AG08396 (cell line): ENCODE measurements around the gene OR51I2.

Experiments used
- DNase-seq: peaks from one replicate; pipeline ENCODE4 v3.0.0; 2012; ENCODE audit warnings: low spot score, mixed read lengths

OR51I2 gene

DNA sequence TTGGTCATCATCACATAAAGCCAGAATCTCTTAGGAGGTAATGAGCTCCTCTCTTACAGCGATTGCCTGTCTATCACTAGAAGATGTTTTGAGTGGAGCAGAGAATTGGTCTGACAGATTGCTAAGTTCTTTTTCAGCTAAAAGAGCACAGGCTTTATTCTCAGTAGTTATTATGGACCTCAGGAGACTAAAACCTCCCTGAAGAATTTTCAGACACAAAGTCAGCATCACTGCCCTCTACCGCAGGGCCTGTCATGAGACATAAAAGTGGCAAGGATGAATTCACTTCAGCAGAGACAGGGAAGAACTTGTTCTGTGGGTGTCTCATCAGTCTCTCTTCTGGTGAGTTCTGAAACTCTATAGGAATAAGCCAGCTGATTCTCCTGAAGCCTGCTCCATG is at the start of gene OR51I2:
Gene OR51I2 (plus strand): TSS at position 301 of the 400 bp plus-strand sequence. CDS start 4,166 bp downstream, outside the sequence.
- DNase-seq = no peak

DNA sequence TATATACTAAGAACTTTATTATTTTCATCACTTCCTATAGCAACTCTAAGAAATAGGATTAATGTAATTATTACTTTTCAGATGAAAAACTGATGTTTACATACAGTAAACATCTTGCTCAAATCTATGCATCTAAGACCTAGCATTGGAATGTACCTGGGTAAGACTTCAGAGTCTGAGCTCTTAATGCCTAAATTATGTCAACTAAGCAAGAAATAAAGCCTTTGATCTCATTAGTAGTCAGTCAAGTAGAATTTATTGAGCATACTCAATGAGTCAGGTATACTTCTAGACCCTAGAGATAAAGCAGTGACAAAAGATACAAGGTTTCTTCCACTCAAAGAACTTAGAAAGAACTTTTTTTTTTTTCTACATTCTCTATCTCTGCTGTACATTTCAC is 44.0 kb upstream of the OR51I2 start:
- no peak for DNase-seq

- DNase-seq = no peak
Observed at GRCh38 chr11:5420993-5421392, 28.1 kb upstream of the OR51I2 start.

GRCh38 chr11:5421811-5422210 is 27.3 kb upstream of the OR51I2 start, which contains the start of gene OR51Q1:
TSS of gene OR51Q1 (plus strand) at chr11:5422111. CDS start at chr11:5422201, 90 bp downstream.
- DNase-seq = no peak

- DNase-seq = no peak
Observed at GRCh38 chr11:5423131-5423530, 26.0 kb upstream of the OR51I2 start.

DNA sequence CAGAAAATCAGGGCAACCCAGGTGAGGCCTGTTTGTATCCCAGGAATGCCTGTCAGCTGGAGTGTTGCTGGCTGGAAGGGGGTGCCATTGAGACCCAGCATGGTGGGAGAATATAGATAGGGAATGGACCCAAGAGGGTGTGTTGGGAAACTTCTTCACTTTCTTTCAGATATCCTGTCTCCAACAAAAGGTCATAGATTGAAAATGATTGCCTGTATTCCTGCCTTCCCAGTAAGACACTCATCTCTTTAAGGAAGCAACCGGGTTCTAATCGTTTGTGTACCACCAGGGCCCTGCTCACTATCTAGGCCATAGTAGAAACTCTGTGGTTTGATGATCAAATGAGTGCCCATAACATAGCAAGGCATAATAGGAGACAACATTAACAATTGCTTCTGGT is 7.7 kb upstream of the OR51I2 start, which contains the start of gene OR51I1:
Gene OR51I1 (minus strand): TSS at position 101 of the 400 bp plus-strand sequence. CDS start 0 bp downstream, at position 101.
- no peak for DNase-seq

GRCh38 chr11:5443835-5444393 is 5.2 kb upstream of the OR51I2 start:
- no peak for DNase-seq

- no peak for DNase-seq
Observed at GRCh38 chr11:5449432-5449831, 309 bp downstream of the OR51I2 start.

DNA sequence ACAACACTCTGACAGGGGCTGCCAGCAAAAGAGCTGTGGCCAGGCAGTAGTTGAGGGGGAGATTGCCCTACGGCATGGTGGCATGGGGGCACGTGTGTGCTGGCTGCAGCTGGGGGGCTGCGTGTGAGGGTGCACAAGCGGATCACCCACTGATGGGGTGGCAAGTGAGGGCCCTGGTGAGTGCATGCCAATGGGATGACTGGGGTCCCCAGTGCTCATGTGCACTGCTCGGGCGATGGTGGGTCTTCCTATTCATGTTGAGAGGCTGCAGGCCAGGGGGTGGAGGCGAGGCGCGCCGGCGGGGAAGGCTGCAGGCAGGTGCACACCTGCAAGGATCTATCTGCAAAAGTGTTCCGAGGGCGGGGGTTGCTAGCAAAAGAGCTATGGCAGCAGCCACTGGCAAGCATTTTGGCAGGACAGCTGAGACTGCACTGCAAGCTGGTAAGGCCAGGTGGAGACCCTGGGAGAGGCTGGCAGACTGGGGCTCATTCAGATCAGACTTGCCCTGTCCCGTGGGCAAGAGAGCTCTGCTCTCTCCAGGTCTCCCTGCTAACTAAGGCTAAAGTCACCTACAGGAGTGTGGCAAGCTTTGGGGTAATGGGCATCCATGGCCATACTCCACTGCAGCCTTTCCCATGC is 12.0 kb downstream of the OR51I2 start:
- DNase-seq = no peak

DNA sequence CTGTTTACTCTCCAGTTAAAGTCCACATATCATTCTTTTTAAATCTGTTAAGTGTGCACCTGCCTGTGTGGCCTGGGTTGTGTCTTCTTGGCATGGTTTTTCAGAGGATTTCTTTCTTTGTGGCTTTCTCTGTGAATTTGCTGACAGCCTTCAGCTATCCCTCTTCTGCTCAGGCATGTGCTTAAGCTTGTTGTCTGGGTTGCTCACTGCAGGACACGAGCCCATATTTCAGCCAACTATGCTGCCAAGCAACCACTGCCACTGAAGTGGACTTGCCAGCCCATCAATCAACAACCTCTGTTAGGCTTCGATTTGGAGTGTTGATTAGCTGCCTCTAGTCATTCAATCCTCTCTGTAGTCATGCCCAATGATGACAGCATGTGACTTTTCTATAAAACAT is 18.4 kb downstream of the OR51I2 start:
- no peak for DNase-seq

DNA sequence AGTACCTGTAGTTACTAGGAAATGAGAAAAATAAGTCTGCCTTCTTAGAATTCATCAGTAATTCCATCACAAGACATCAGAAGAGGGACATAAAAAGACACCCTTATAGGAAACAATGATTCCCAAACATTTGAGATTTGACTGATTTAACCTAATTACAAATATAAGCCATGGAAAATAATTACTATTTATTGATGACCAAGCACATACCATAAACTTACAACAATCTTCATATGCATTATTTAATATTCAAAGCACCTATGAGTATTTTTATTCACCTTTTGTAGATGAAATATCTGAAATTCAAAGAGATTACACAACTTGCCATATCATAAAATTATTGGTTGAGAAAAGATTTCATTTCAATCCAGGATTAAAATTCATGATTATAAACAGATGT is 24.8 kb downstream of the OR51I2 start:
- DNase-seq = no peak

GRCh38 chr11:5476186-5476819 is 27.2 kb downstream of the OR51I2 start:
- DNase-seq = peak; percentile 66

- no peak for DNase-seq
Observed at GRCh38 chr11:5486003-5486402, 36.9 kb downstream of the OR51I2 start.

- DNase-seq = no peak
Observed at GRCh38 chr11:5486421-5486820, 37.3 kb downstream of the OR51I2 start.

GRCh38 chr11:5488385-5488784 is 39.3 kb downstream of the OR51I2 start, which contains the start of gene OR52D1:
TSS of gene OR52D1 (plus strand) at chr11:5488685. CDS start at chr11:5488707, 22 bp downstream.
- no peak for DNase-seq

DNA sequence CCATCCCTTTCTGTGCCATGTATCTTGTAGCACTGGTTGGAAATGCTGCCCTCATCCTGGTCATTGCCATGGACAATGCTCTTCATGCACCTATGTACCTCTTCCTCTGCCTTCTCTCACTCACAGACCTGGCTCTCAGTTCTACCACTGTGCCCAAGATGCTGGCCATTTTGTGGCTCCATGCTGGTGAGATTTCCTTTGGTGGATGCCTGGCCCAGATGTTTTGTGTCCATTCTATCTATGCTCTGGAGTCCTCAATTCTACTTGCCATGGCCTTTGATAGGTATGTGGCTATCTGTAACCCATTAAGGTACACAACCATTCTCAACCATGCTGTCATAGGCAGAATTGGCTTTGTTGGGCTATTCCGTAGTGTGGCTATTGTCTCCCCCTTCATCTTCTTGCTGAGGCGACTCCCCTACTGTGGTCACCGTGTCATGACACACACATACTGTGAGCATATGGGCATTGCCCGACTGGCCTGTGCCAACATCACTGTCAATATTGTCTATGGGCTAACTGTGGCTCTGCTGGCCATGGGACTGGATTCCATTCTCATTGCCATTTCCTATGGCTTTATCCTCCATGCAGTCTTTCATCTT is 39.8 kb downstream of the OR51I2 start:
- DNase-seq = no peak

DNA sequence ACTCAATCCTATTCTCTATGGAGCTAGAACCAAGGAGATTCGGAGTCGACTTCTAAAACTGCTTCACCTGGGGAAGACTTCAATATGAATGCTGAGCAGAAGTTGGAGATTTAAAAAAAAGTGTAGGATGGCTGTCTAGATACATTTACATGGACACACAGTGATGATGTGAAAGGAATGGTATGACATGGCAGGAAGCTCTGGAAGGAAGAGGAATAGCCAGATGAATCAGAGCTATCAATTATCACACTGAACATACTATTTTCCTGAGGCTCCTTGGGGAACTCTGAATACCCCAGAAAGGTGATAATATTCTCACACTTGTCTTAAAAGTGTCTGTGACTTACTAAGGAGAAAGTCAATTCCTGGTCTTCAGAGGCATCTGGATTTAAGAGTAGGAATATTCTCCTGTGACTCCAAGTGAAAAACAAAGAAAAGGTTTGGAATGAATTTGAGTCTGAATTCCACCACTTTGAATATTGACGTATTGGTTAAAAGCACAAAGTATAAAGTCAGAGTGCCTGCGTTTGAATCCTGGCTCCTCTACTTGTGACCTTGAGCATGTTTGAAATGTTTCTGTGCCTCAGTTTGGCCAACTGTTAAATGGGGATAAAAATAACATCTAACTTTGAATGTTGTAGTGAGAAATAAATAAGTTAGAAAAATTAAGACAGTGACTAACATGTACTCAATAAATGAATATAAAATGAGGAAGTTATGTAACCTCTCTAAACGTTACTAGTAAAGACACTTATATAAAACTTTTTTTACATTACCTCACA is 40.6 kb downstream of the OR51I2 start:
- no peak for DNase-seq

GRCh38 chr11:5499671-5500070 is 50.5 kb downstream of the OR51I2 start:
- no peak for DNase-seq

GRCh38 chr11:5500393-5500801 is 51.3 kb downstream of the OR51I2 start:
- DNase-seq = no peak

DNA sequence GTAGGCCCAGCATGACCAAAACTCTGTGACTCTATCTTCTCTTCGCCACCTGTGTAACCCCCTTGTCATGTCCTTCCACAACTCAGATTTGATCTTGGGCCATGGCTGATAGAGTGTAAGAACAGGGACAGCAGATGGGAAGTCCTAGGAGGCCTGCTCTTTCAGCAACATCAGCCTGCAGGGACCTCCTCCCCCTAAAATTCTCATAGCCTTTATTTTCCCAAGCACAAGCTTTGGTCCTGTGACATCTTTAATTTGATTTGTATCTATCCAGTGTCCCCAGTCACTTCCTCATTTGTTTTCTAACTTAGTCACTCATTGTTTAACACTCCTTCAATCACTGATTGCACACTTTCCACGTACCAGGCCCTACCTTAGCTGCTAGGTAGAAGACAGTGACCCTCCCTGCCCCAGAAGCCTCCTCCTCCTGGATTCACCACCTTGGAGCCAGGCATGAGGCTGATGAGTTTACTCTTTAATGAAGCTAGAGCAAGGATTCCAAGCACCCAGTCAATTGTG is 55.3 kb downstream of the OR51I2 start:
- no peak for DNase-seq

GRCh38 chr11:5505363-5506048 is 56.4 kb downstream of the OR51I2 start:
- DNase-seq = no peak
